NCI-H1417 (cell line): Measurements from ENCODE around the gene PARVA.
"Not testable (repeated sequence)": the region's sequence is repeated elsewhere in the genome, so short reads cannot be mapped to it uniquely, and the experiment has no call there.

Source experiments
- DNase-seq, 3 experiments: peaks; one replicate each; lab custom pipeline; 2025; lab: John Stamatoyannopoulos, UW

PARVA gene, protein sequence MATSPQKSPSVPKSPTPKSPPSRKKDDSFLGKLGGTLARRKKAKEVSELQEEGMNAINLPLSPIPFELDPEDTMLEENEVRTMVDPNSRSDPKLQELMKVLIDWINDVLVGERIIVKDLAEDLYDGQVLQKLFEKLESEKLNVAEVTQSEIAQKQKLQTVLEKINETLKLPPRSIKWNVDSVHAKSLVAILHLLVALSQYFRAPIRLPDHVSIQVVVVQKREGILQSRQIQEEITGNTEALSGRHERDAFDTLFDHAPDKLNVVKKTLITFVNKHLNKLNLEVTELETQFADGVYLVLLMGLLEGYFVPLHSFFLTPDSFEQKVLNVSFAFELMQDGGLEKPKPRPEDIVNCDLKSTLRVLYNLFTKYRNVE

DNA sequence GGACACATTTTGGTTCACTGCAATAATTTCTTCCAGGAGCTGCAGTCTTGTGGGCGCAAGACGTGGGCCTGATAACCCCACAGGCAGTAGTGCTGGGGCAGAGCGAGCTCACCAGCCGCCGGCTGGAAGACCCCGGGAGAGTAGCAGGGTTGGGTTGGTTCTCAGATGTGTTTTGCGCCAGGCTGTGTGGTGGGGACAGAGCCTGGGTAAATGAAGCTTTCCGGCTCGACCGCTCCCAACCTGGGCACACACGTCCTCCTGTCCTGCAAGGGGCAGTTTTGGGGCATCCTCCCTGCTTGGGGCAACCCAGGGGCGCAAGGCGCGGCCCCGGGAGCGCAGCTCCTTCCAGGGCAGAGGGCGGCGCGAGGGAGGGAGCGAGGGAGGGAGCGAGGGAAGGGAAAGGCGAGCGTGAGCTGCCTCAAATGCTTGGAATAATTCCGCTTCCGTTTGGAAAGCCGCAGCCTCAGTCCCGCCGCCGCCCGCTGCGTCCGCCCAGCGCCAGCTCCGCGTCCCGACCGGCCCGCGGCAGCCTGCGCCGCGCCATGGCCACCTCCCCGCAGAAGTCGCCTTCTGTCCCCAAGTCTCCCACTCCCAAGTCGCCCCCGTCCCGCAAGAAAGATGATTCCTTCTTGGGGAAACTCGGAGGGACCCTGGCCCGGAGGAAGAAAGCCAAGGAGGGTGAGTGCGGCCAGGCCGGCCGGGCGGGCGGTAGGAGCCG is at the start of gene PARVA:
TSS of gene PARVA (plus strand) at position 466 of the 718 bp plus-strand sequence. CDS start at position 543, 77 bp downstream.
- DNase-seq = no peak

DNA sequence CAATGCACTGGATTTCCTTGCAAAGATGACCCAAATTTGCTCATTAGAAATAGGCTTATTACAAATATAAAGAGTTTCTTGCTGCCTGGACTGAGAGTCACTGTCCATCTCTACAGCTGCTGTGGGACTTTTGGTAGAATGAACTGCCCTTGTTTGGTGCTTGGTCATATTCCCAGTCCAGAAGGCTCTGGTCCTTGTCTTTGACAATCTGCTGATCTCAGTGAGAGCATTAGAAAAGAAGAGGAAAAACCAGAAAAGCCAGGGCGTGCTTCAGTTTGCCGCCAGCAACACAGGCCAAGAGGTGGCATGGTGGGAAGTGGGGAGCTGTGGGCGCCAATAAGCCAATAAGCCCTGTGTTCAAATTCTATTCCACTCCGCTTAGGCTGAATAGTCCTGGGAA is 48.2 kb upstream of the PARVA start:
- DNase-seq = no peak

DNA sequence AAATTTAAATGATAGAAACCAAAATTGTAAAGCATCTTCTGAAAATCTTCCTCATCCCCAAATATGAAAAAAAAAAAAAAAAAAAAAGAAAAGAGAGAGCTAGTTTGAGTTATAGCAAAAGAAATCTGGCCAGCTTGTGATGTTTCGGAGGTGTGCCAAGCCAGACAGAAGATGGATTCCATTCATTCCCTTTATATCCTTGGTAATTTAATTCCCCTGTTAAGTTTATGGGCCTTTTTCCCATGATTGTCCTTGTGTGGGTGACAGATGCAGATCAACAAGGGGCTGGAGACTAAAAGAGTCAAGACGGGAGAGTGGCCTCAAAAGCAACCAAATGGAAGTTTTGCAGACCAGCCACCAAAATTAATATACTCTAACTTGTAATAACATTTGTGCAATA is 47.6 kb upstream of the PARVA start:
- DNase-seq = peak in 2 of 3 experiments; percentile 41 to 84

- peak; percentile 72 to 88 (median 81) for DNase-seq
These were observed 46.7 kb upstream of the PARVA start for GRCh38 chr11:12330485-12331231.

DNA sequence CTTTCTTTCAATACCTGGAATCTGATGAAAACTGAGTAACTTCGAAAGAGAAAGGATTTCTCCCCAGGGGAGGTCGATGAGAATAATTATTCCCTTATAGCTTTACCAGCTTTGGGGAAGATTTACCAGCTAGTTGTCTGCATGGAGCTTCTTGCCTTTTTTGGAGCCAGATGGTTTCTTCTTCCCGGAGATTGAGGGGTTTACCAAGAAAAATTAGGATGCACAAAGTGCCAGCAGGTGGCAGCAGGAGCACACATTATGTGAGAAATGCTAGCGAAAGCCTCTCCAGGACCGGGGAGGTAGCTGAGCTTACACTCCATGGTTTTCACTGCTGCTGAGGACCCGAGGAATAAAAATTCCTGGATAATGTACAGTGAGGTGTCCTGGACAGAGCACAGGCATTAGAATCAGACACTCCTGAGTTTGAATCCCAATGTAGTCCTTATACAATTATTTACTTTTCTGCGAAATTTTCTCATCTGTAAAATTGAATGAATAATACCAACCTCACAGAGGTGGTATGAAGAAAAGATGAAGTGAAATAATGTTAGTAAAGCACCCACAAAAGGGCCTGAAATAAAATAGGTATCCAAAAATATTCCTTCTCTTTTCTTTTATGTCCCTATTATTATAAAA is 46.0 kb upstream of the PARVA start:
- DNase-seq = peak; percentile 91 to 98 (median 97)

DNA sequence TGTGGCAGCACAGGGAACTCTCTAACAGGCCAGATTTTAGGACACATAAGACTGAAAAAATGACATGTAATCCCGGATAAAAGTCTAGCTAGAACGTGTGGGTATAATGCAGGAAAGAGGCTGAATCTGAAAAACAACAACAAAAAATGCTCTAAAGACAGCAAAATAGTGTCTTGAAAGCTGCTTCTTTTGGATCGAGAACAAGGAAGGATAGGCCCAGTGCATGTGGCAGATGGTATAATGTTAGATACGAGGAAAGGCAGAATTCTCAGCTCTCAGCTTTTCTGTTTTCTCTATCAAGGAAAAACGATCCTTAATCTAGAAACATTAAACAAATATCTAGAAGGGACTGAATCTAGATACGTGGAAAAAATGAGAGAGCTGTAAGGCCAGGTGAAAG is 33.8 kb upstream of the PARVA start:
- no peak for DNase-seq

DNA sequence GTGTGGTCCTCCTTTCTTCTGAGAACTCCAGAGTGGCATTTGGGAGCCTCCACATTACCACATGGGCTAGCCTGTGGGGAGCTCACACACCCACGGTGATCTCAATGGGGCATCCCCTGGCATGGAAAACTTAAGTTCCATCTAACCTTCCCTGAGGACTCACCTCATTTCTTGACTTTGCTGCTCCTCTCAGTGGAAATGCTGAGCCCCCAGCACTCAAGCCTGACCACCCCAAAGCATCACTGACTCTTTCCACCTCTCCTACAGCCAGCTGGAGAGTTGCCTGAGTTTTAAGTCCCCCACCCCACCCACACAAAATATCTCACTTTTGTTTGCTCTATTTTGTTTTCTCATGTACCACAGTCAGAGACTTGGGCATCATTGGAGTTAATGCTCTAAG is 23.8 kb upstream of the PARVA start:
- DNase-seq = no peak

DNA sequence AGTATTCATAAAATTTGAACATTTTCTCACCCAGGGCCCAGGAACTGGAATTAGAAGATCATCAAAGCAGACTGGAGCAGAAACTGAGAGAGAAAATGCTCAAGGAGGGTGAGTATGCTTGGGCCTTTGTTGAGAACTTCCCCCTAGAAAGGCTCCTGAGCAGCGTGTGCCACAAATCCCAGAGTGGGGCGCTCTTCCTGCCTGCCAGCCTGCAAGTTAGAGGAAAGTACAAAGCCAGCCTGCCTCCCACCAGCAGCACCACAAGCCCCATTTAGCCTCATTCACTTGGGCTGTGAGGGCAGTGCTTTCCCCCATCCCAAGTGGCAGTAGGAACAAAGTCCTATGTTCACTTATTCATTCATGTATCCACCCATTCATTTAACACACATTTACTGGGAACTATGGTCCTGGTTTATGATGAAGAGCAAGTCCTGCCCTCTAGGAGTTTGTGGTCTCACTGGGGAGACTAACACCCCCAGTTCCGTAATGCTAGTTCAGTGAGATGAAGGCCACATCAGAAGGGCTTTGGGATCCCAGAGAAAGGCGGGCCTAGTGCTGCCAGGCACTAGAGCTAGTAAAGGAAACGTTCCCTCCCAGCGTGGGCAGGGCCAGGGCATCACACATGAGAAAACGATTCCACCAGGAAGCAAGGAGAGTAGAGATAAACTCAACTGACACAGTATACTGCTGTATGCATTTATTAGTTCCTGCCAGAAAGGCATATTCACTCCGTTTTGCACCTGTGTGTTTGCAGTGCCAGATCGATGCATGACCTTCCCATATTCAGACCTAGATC is 22.4 kb upstream of the PARVA start:
- no peak for DNase-seq

DNA sequence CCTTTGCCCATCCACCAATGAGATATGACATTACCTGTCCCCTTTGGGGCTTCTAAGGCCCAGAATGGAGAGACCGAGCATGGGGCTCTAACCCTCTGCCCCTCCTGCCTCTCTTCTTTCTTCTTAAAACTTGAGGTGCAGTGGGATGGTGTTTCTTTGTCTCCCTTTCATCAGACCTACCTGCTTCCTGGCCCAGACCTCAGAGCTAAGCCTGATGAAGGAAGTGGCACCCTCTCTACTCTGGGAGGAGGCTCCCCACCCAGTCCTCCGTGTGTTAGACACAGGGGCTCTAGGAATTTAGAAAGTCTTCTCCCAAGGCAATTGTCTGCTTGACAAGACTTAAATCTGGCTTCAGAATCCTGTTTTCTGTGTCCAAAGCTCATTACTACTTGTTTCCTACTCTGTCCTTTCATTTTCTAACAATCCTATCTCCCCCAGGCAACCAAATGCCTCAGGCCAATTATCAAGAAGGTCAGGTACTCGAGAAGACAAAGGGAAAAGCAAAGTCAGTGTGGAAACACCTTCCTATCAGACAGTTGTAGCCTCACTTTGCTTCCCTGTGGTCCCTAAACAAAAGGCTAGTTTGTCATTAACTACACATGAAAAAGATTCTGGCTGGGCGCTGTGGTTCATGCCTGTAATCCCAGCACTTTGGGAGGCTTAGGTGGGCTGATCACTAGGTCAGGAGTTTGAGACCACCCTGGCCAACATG is 20.3 kb upstream of the PARVA start:
- peak in 2 of 3 experiments; percentile 7 to 45 for DNase-seq

- DNase-seq = not testable (repeated sequence)
These were observed 19.7 kb upstream of the PARVA start for GRCh38 chr11:12357697-12358096.

- no peak for DNase-seq
These were observed 18.8 kb upstream of the PARVA start for GRCh38 chr11:12358302-12359188.

- DNase-seq = no peak
These were observed 17.6 kb upstream of the PARVA start for GRCh38 chr11:12359761-12360160.

DNA sequence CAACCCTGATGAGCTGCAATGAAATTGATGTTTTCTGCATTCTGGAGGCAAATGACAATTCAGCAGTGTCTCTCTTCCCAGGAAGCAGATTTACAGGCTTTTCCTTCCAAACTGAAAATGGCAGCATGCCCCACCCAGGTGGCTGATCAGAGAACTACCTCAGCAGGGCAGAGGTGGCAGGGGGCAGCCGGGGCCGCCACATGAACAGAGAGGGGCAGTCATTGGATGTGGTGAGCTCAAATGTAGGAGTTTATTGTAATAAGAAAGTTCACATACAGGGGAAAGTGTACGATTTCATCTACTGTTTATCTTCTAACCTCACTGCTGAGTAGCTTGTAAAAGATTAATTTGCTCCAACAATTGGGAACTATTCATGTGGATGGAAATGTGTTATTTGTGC is 15.7 kb upstream of the PARVA start:
- DNase-seq = peak; percentile 31 to 68 (median 34)

DNA sequence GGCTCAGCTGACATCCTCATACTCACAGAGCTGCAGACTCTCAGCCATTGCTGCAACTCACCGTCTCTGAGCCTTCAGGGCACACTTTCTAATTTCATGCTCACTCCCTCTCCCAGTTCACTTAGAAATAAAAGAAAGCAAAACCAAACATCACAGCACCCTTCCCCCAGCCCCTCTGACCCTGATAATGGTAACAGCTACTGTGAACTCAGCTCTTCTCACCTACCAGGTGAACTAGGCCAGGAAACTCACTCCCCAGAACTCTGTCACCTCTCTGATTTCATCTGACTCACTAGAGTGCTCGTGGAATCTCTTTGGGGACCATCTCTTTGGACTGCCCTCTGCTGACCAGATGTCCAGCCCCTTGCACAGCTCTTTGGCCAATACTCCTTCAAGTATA is 14.5 kb upstream of the PARVA start:
- DNase-seq = no peak

DNA sequence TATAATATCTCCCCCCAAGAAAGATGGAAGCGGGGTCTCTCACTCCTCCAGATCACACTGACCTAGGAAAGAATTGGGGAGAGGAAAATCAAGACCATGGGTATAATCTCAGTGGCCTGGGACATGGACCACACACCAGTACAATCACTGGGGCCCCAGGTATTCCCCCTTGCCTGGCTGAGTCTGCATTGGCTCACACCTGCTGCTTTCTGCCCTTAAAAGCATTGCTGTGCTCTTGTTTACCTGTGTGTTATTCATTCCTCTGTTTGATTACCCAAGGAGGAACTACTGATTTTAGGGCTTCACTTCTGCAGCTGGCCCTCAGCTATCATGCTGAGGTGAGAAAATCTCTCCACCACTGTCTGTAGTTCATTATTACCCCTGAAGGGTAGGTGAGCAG is 14.0 kb upstream of the PARVA start:
- no peak for DNase-seq

GRCh38 chr11:12365965-12366575 is 11.3 kb upstream of the PARVA start:
- peak; percentile 38 to 88 (median 72) for DNase-seq

DNA sequence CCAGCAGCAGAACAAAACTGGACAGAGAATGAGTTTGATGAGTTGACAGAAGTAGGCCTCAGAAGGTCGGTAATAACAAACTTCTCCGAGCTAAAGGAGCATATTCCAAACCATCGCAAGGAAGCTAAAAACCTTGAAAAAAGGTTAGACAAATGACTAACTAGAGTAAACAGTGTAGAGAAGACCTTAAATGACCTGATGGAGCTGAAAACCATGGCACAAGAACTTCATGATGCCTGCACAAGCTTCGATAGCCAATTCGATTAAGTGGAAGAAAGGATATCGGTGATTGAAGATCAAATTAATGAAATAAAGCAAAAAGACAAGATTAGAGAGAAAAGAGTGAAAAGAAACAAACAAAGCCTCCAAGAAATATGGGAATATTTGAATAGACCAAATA is 10.3 kb upstream of the PARVA start:
- not testable (repeated sequence) for DNase-seq

- DNase-seq = no peak
These were observed 5.3 kb upstream of the PARVA start for GRCh38 chr11:12372111-12372510.

GRCh38 chr11:12375720-12376119 is 1.7 kb upstream of the PARVA start:
- DNase-seq = no peak
